ENCODE measurements around the gene MCM5. TPM values are rescaled to one million over a fixed set of nuclear protein-coding genes. Genes with fewer than 3 reads are reported as not detected.
"Not testable (repeated sequence)": the region's sequence is repeated elsewhere in the genome, so short reads cannot be mapped to it uniquely, and the experiment has no call there.

Gene MCM5
- total and polyA plus RNA-seq, 2 donors, result 22.2 to 24.7 TPM

DNA sequence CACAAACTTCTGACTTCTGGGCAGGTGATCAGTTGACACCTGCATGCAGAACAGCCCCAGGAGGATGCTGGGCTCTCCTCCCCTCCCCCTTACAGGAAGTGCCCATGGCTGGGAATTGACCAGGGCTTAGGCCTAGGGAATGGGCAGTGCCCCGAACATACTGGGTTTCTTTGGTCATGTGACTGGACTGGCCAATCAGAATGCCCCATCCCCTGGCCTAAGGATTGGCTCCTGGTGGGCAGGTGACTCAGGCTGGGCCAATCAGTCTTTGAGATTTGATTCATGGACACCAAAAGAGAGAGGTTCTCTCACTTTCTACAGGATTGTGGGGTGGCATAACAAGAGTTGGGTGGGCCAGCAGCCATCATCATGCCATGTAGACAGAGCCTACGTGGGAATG lies 37.1 kb downstream of the MCM5 start:
- Histone ChIP-seq H3K27ac (ENCODE audit: low read depth) (no peak overlapping the region), H3K36me3 (ENCODE audit: insufficient read depth) (no peaks in the 10 kb centered on the region), H3K4me3 (ENCODE audit: low read depth, low read length) (no peak overlapping the region), H3K4me1 (ENCODE audit: insufficient read depth) (no peaks in the 10 kb centered on the region)
- DNase-seq (ENCODE audit: extremely low spot score), result no peak
- 89% methylated on average over 2 of the region's 2 CpGs for WGBS

DNA sequence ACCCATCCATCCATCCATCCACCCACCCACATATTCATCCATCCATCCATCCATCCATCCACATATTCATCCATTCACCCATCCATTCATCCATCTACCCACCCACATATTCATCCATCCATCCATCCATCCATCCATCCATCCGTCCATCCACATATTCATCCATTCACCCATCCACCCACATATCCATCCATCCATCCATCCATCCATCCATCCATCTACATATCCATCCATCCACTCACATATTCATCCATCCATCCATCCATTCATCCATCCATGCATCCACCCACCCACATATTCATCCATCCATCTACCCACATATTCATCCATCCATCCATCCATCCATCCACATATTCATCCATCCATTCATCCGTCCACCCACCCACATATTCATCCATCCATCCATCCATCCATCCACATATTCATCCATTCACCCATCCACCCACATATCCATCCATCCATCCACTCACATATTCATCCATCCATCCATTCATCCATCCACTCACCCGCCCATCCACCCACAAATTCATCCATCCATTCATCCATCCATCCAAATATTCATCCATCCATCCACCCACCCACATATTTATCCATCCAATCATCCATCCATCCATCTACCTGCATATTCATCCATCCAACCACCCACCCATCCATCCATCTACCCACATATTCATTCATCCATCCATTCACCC lies 38.9 kb downstream of the MCM5 start:
- H3K27ac ChIP-seq (ENCODE audit: low read depth); H3K4me1 ChIP-seq (ENCODE audit: insufficient read depth); H3K4me3 ChIP-seq (ENCODE audit: low read depth, low read length); DNase-seq (ENCODE audit: extremely low spot score); H3K36me3 ChIP-seq (ENCODE audit: insufficient read depth): not testable (repeated sequence)
- 67% methylated on average over 3 of the region's 3 CpGs for WGBS

DNA sequence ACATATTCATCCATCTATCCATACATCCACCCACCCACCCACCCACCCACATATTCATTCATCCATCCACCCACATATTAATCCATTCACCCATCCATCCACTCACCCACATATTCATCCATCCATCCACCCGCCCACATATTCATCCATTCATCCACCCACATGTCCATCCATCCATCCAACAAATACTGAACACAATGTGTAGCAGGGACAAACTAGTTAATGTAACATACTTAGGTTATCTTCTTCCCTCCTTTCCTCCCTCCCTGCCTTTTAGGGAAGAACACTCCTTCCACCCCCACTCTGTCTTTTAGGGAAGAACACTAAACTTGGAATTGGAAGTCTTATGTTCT lies 39.4 kb downstream of the MCM5 start:
- H3K27ac ChIP-seq (ENCODE audit: low read depth), result no peak overlapping the region
- no peak for DNase-seq (ENCODE audit: extremely low spot score)
- 100% methylated on average over 1 of the region's 1 CpG for WGBS
- H3K4me1 ChIP-seq (ENCODE audit: insufficient read depth), result no peaks in the 10 kb centered on the region
- no peaks in the 10 kb centered on the region for H3K36me3 ChIP-seq (ENCODE audit: insufficient read depth)
- no peak overlapping the region for H3K4me3 ChIP-seq (ENCODE audit: low read depth, low read length)

DNA sequence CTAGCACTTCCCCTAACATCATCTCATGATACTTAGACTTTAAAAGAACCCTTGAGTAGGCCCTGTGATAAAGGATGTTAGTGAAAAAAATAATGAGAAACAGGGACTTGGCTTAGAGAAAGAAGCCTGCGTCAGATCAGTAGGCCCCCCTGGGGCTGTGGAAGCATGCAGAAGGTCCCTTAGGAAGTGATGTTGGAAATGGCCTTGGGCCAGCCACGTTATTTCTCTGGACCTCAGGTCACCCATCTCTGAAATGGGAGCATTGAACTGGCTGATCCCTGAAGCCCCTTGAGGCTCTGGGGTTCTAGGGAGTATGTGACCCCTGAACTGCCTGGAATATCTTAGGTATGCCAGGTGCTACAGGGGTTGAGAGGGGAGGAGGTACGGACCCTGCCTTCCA lies 40.2 kb downstream of the MCM5 start:
- Histone ChIP-seq H3K27ac (ENCODE audit: low read depth) (no peak overlapping the region), H3K36me3 (ENCODE audit: insufficient read depth) (no peaks in the 10 kb centered on the region), H3K4me1 (ENCODE audit: insufficient read depth) (no peaks in the 10 kb centered on the region), H3K4me3 (ENCODE audit: low read depth, low read length) (no peak overlapping the region)
- no peak for DNase-seq (ENCODE audit: extremely low spot score)
- 84% methylated on average over 3 of the region's 3 CpGs for WGBS

DNA sequence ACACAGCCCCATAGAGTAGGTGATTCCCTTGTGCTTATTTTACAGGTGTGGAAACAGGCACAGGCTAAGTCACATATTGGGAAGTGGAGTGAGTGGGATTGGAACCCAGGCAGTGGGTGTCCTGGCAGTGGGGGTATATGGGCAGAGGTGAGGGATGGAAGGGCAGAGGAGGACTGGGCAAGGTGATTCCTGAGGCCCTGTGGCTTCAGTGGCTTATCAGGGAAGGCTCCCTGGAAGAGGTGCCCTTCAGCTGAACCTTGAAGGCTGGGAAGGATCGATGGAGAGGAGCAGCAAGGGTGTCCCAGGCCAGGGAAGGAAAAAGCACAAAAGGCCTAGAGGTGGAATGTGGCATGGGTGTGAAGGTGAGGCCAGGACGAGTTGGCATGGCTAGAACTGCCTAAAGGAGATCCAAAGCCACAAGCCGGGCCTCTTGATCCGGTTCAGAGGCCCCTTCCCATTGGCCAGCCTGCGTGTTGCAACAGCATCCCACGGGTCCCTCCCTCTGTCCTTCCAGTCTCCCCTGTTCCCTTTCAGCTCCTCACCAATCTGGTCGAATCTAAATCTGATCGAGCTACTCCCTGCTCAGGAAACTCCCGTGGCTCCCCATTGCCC lies 41.7 kb downstream of the MCM5 start:
- DNase-seq (ENCODE audit: extremely low spot score), result no peak
- H3K27ac ChIP-seq (ENCODE audit: low read depth), result no peak overlapping the region
- 74% methylated on average over 9 of the region's 9 CpGs for WGBS
- H3K4me1 ChIP-seq (ENCODE audit: insufficient read depth), result no peaks in the 10 kb centered on the region
- no peaks in the 10 kb centered on the region for H3K36me3 ChIP-seq (ENCODE audit: insufficient read depth)
- H3K4me3 ChIP-seq (ENCODE audit: low read depth, low read length), result no peak overlapping the region

DNA sequence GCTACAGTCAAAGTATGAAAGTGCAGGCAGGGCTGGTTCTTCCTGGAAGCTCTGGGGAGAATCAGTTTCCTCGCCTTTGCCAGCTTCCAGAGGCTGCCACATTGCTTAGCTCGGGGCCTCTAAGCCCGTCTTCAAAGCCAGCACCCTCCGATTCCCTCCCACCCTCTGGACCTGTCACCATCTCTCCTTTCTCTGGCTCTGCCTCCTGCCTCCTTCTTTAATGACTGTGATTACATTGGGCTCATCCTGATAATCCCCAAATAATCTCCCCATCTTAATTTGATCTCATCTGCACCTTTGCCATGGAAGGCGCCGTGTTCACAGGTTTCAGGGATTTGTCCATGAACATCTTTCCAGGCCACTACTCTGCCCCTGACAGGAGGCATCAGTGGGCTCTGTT lies 42.5 kb downstream of the MCM5 start:
- Histone ChIP-seq H3K4me1 (ENCODE audit: insufficient read depth) (no peaks in the 10 kb centered on the region), H3K4me3 (ENCODE audit: low read depth, low read length) (no peak overlapping the region), H3K36me3 (ENCODE audit: insufficient read depth) (no peaks in the 10 kb centered on the region), H3K27ac (ENCODE audit: low read depth) (no peak overlapping the region)
- 83% methylated on average over 6 of the region's 6 CpGs for WGBS
- no peak for DNase-seq (ENCODE audit: extremely low spot score)

DNA sequence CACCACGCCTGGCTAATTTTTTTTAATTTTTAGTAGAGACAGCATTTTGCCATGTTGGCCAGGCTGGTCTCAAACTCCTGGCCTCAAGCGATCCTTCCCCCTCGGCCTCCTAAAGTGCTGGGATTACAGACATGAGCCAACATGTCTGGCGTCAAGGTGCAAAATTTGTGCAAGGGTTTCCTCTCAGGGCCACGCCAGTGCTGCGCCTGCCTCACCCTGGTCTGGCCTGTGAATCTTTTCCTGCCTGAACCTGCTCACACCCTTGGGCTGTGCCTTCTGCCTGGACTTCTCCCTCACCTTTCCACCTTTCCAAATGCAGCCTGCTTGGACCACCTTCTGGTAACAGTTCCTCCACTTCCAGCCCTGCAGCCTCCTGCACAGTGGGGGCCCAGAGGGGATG lies 43.4 kb downstream of the MCM5 start:
- Histone ChIP-seq H3K36me3 (ENCODE audit: insufficient read depth) (no peaks in the 10 kb centered on the region), H3K27ac (ENCODE audit: low read depth) (no peak overlapping the region), H3K4me1 (ENCODE audit: insufficient read depth) (no peaks in the 10 kb centered on the region), H3K4me3 (ENCODE audit: low read depth, low read length) (no peak overlapping the region)
- DNase-seq (ENCODE audit: extremely low spot score), result no peak
- 78% methylated on average over 6 of the region's 6 CpGs for WGBS

DNA sequence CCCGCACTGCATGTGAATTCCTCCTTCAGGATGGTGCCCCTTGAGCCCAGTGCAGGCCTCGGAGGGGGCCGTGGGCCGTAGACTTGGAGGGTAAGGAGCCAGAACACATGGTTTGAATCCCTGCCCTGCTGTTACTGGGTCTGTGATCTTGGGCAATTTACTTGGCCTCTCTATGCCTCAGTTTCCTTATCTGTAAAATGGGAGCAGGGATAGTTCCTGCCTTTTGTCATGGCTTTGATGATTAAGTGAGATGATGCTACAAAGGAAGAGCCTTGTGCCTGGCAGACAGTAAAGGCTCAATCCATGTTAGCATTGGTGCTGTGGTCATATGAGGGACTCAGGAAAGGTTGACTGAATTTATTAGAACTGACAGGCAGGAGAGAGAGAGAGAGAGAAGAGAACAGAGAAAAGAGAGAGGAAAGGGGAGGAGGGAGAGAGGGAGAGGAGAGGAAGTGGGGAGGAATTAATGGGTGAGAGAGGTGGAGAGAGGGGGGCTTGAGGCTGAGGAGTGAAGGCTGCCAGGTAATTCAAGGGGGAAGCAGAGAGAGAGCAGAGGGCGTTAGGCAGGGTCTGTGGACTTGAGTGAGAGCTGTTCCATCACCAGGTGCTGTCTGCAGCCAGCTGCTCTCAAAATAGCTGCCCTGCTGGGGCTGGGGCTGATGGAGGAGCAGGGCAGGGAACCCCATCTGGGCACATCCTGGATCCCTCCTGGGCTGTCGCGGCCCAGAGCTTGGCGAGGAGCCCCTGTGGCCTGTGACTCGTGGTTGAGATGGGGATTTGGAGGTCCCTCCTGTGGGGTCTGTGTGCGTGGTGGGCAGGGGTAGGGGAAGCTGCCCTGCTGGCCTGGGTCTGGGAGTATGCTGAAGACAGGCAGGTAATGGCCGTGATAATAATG lies 44.1 kb downstream of the MCM5 start:
- no peaks in the 10 kb centered on the region for H3K36me3 ChIP-seq (ENCODE audit: insufficient read depth)
- no peak overlapping the region for H3K27ac ChIP-seq (ENCODE audit: low read depth)
- H3K4me3 ChIP-seq (ENCODE audit: low read depth, low read length), result no peak overlapping the region
- 78% methylated on average over 11 of the region's 11 CpGs for WGBS
- H3K4me1 ChIP-seq (ENCODE audit: insufficient read depth), result no peaks in the 10 kb centered on the region
- no peak for DNase-seq (ENCODE audit: extremely low spot score)

DNA sequence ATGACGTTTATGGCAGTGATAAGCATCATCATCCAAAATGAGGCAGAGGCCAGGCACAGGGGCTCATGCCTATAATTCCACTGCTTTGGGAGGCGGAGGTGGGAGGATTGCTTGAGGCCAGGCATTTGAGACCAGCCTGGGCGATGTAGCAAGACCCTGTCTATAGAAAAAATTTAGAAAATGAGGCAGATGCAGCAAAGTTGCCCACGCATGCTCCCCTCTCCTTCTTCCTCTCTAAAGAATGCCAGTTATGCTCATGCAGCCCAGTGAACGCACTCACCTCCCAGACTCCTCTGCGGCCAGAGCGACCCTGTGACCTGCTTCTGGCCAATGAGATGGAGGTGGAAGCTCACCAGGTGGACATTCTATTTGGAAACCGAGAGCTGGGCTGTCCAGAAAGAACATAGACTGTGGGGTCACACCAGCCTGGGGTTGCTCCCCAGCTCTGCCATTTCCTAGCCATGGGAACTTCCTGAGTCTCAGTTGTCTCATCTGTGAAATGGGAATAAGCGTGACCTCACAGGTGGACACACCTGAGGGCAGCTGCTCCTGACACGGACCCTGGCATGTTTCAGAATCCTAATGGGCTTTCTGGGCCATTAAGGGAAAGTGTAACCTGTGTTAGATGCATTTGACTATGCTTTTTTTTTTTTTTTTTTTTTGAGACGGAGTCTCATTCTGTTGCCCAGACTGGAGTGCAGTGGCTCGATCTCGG lies 44.9 kb downstream of the MCM5 start:
- 94% methylated on average over 13 of the region's 13 CpGs for WGBS
- no peak for DNase-seq (ENCODE audit: extremely low spot score)
- no peak overlapping the region for H3K4me3 ChIP-seq (ENCODE audit: low read depth, low read length)
- H3K4me1 ChIP-seq (ENCODE audit: insufficient read depth), result no peaks in the 10 kb centered on the region
- no peak overlapping the region for H3K27ac ChIP-seq (ENCODE audit: low read depth)
- no peaks in the 10 kb centered on the region for H3K36me3 ChIP-seq (ENCODE audit: insufficient read depth)

DNA sequence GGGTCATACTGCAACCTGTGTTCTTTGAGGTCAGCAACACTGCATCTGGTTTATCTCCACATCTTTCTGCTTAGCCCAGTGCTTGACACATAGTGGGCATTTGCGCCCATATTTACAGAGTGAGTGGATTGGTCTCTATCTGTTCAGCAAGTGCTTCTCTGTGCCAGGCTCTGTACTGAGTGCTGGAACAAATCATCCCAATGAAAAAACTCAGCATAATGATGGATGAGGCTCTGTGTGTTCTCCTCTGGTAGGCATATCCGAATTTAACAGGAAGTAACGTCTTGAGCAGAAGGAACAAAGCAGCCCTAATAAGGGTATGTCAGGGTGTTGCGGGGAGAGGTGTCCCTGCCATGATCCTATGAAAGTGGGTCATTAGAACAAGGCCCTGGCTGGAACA lies 46.0 kb downstream of the MCM5 start:
- H3K4me1 ChIP-seq (ENCODE audit: insufficient read depth), result no peaks in the 10 kb centered on the region
- no peak for DNase-seq (ENCODE audit: extremely low spot score)
- 66% methylated on average over 4 of the region's 4 CpGs for whole genome bisulfite sequencing
- H3K4me3 ChIP-seq (ENCODE audit: low read depth, low read length), result no peak overlapping the region
- H3K36me3 ChIP-seq (ENCODE audit: insufficient read depth), result no peaks in the 10 kb centered on the region
- H3K27ac ChIP-seq (ENCODE audit: low read depth), result no peak overlapping the region

DNA sequence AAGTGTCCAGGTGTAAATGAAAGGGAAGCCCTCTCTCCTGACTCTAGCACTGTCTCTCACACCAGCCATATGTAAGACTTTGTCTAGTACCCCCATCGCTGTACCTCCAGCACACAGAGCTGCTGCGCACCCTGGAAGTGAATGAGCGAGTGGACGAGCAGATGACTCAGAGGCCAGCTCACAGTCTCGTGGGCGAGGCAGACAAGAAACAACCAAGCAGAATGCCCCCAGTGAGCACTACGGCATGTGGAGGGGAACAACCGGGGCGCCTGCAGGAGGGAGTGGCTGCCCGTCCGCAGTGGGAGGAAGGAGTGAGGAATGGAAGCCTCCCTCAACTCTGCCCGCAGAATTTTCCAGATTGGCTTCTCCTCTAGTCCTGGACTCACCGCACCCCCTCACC lies 46.4 kb downstream of the MCM5 start:
- Histone ChIP-seq H3K4me1 (ENCODE audit: insufficient read depth) (no peaks in the 10 kb centered on the region), H3K4me3 (ENCODE audit: low read depth, low read length) (no peak overlapping the region), H3K27ac (ENCODE audit: low read depth) (no peak overlapping the region), H3K36me3 (ENCODE audit: insufficient read depth) (no peaks in the 10 kb centered on the region)
- 73% methylated on average over 13 of the region's 13 CpGs for WGBS
- DNase-seq (ENCODE audit: extremely low spot score), result no peak

DNA sequence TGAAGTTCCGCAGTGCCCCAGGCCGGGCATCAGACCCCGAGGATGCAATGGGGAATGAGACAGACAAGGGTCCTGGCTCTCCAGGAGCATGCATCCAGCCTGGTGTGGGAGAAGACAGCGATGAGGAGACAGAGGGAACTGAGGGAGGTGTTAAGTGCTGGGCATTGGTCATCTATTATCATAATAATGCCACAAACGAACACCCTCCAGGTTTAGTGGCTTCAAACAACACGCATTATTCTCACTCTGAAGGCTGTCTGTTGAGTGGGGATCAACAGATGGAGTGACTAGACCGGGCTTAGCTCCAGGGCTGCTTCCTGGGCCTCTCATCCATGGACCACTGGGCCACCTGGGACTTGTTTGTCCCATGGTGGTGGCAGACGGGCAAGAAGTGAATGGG lies 48.6 kb downstream of the MCM5 start:
- Histone ChIP-seq H3K36me3 (ENCODE audit: insufficient read depth) (no peaks in the 10 kb centered on the region), H3K27ac (ENCODE audit: low read depth) (no peak overlapping the region), H3K4me3 (ENCODE audit: low read depth, low read length) (no peak overlapping the region), H3K4me1 (ENCODE audit: insufficient read depth) (no peaks in the 10 kb centered on the region)
- DNase-seq (ENCODE audit: extremely low spot score), result no peak
- 98% methylated on average over 8 of the region's 8 CpGs for WGBS

DNA sequence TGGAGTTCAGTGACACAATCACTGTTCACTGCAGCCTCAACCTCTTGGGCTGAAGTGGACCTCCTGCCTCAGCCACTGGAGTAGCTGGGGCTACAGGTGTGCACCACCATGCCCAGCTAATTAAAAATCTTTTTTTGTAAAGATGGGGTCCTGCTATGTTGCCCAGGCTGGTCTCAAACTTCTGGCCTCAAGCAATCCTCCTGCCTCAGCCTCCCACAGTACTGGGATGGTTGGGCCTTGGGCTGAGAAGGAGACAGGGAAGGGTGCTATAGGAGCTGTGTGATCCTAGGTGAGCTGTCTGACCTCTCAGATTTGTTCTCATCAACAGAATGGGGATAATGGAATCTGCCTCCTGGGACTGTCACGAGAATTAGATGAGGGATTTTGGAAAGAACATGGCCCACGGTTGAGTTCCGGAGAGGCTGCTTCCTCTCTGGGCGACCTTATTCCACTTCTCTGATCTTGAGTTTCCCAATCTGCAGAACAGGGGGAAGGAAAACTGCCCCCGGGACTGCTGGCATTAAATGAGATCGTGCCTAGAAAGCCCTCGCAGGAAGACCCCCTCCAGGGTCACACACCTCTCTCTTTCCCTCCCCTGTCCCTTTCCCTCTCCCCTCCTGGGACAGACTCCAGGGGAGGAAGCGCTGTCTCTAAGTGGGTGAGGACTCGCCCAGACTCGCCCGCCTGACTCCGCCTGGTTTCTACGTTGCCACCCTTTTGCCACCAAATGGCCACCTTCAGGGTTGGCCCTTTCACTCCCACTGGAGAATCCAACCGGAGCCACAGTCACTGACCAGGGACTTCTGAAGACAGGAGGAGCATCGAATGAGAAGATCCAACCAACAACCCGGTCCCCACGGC lies 50.1 kb downstream of the MCM5 start:
- no peak for DNase-seq (ENCODE audit: extremely low spot score)
- H3K4me3 ChIP-seq (ENCODE audit: low read depth, low read length), result no peak overlapping the region
- H3K4me1 ChIP-seq (ENCODE audit: insufficient read depth), result no peaks in the 10 kb centered on the region
- 88% methylated on average over 17 of the region's 17 CpGs for WGBS
- H3K36me3 ChIP-seq (ENCODE audit: insufficient read depth), result no peaks in the 10 kb centered on the region
- no peak overlapping the region for H3K27ac ChIP-seq (ENCODE audit: low read depth)

All from urinary bladder (tissue), 4 donors.